ENCODE results near the gene LRMDA.

LRMDA gene

DNA sequence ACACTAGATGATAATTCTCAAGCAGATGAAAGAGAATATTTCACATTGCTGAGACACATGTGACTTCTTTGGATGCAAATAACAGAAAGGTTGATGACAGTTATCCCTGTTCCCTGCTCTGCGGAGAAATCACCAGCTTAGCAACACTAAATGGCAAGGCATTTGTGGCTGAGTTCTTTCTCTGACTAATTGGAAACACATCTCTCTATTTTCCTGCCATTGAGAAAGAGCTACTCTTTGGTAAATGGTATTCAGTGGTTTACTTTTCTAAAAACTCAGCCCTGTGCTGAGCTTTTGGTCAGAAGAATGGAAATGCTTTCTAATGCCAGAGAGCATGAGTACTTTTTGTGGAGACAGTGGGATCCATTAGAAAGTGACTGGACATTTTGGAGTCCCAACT is 771.4 kb downstream of the LRMDA start:
- in situ Hi-C loops (cut with HindIII; ENCODE audit: low sequenced_read_pairs) = no loop called here

DNA sequence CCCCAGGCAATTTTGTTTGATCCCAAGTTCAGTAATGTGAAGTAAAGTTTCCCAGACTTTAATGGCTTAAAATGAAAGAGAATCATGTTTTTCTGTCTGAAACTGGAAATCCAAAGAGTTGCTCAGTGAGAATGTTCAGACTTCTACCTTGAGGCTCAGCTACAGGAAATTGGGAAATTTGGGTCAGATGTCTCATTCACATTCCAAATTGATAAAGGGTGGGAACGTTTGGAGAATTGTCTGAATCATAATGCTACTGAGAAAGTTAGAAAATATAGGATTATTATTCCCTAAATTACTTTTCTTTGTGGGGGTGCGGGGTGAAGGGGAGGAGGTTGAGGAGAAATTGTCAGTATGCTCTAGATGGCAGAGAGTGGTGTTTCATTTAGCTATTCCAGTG is 773.9 kb downstream of the LRMDA start:
- in situ Hi-C loops (cut with HindIII; ENCODE audit: low sequenced_read_pairs) = no loop called here

DNA sequence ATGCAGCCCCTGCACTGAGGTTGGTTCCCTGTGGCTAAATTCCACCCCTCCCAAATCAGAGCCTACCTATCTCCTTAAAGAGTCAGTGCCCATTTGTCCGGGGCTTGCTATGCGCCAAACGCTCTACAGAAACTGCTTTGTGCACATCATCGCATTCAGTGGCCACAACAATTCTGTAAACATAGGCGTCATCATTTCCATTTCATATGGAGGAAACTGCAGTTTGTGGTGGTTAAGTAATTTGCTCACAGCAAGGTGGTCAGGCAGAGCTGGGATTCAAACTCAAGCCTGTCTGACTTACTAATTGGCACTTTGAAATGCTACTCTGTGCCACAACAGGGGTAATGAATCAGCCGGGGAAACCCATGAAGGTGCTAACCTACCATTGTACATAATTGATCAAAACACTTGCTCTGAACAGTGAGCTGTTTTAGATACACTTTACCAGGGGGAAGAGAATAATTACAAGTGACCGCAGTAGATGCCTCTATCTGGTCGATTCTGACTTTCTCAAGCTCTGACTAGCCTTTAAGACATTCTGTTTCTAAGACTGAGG is 775.5 kb downstream of the LRMDA start:
- in situ Hi-C loops (cut with HindIII; ENCODE audit: low sequenced_read_pairs) = no loop called here

DNA sequence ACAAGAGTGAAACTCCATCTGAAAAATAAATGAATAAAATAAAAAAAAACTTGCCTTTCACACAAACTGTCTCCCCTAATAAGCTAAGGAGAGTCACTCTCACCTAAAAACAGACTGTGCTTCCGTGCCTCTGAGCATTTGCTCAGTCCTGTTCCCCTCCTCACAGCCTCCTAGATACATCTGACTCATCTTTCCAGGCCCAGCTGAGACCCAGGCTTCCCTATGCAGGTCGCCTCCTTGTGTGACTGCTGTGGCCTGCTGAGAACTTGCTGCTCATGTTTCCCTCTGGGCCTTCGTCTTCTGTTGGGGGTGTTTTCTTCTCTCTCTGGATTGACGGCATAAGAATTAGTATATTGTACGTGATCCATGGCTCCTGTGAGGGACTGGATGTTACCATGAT is 777.7 kb downstream of the LRMDA start:
- in situ Hi-C loops (cut with HindIII; ENCODE audit: low sequenced_read_pairs) = no loop called here

DNA sequence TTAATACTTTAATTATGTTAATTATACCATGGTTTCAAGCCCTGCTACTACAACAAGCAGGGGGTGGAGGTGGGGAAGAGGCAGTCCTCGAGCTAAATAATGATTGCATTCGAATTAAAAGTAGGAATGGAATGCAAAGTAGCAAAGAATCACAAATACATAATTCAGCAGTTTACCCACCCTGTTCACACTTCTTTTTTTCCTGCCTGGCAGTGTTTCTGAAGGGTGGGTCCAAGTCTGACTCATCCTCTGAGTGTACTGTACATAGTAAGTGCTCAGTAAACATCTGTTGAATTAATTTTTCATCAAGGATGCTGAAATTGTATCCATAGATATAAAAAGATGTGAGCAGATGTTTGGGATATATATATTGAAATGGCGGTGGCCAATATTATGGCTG is 778.8 kb downstream of the LRMDA start:
- in situ Hi-C loops (cut with HindIII; ENCODE audit: low sequenced_read_pairs) = no loop called here

DNA sequence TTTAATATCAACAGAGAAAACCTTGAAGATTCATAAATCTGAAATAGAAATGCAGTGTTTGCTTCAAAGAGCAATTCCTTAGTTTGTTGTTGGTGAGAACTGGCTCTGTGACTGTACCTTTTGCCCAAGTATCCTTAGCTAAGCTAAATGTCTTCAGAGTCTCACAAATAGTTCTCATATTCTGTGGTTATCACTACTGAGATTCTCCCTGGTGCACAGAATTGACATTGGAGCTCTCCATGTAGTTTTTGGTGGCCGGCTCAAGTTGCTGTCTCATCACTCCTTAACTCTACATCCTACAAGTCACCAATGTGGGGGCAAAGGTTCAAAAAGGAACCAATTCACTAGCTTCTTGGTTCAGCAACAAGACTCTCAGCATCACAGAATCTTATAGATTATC is 780.3 kb downstream of the LRMDA start:
- in situ Hi-C loops (cut with HindIII; ENCODE audit: low sequenced_read_pairs) = no loop called here

DNA sequence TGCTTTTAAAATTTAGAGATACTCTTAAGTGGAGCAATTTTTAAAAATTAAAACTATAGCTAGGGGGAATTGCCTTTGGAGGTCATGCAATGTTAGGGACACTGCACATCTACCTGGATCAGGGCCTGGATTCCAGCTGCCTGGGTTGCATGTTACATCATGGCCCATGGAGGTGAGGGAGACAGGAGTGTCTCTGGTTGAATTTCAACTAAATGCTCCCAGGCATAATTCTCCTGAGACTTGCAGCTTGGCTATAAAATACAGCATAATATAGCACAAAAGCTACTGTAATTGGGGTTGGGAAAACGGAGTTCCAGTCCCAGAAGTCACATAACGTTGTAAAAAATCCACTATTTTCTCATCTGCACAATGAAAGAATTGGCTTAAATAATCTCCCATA is 782.5 kb downstream of the LRMDA start:
- in situ Hi-C loops (cut with HindIII; ENCODE audit: low sequenced_read_pairs) = no loop called here

DNA sequence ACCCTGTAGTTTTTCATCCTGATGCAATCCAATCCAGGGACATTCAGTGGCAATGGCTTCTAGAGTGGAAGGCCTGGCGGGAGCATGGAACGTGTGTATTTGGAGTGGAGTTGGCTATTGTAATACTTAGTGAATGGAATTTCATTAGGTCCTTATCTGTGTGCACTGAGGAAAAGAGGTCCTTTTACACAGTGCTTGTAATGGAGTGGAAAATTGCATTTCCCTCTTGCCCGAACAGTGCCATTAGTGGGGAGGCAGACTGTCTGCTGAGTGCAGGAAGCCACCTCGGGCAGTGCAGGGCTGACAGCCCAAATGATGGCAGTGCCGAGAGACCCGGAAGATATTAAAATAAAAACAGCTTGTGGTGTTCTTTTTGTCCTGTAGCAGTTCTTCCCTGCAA is 786.6 kb downstream of the LRMDA start:
- in situ Hi-C loops (cut with HindIII; ENCODE audit: low sequenced_read_pairs) = no loop called here

DNA sequence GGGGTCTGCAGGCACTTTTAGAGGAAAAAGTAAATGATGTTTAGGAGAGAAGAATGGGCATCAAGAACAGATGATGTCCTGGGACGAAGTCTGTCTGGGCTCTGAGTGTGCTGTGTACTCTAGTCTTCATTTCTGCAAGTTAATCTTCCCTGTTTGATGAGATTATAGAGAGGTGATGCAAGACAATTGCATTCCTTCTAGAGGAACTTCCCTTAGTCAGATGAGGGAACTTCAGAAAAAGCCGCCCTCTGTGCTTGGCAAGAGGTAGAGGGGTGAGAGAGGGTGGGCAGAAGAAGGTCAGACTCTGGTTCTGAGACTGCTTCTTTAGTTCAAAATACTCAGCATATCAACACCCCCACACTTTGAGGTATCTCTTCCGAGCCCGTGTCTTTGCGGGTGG is 797.9 kb downstream of the LRMDA start:
- in situ Hi-C loops (cut with HindIII; ENCODE audit: low sequenced_read_pairs) = no loop called here

DNA sequence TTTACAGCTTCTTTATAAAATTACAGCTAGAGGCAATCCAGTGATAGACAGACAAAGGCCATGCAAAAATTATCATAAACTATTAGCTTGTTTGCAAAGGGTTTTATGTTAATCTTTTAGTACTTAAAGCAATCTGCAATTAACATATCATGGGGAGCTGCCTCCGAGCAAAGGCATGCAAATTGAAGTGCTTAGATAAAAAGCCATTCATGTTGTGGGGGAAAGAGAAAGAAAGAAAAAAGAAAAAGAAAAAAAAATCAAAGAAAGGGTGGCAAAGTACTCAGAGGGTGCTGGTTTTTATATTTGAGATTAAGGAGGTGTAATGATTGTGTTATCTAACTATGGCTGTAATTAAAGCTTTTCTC is 799.5 kb downstream of the LRMDA start:
- in situ Hi-C loops (cut with HindIII; ENCODE audit: low sequenced_read_pairs) = no loop called here

DNA sequence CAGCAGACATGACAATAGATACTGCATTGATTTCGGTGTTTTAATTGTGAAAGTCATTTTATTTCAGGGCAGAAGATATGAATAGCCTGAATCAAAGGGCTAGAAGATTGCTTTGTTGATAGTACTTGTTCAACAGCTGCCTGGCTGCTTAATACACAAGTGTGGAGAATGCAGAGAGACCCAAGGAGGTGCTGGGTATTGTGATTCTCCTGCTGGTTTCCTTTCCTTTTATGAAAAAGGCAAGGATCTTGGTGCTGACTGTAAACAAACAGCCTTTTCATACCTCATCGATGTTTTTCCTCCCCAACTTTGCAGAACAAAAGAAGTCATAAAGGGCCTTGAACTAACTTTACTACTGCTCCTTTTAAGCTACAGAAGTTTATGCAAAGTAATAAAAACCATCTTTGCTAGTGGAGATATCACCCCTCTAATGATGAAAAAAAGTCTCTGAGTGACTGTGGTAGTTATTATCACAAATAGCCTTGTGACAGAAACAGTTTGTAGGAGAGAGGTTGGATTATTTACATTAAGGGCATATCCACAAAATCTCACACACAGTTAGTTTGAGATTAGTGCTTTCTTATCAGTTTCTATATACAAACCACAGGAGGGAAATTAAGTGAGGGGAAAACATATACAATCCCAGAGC is 800.0 kb downstream of the LRMDA start:
- in situ Hi-C loops (cut with HindIII; ENCODE audit: low sequenced_read_pairs) = no loop called here

DNA sequence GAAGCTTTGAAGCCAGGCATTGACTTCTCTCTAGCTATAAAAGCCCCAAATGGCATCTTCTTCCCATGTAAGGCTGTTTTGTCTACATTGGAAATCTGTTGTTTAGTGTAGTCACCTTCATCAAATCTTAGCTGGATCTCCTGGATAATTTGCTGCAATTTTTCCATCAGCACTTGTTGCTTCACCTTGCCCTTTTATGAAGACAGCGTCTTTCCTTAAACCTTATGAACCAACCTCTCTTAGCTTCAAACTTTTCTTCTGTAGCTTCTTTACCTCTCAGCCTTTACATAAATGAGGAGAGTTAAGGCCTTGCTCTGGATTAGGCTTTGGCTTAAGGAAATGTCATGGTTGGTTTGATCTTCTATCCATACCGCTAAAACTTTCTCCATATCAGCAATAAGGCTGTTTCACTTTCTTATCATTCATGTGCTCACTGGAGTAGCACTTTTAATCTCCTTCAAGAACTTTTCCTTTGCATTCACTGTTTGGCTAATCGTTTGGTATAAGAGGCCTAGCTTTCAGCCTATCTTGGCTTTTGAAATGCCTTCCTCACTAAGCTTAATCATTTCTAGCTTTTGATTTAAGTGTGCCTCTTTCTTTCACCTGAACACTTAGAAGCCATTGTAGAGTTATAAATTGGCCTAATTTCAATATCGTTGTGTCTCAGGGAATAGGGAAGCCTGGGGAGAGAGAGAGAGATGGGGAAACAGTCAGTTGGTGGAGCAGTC is 803.2 kb downstream of the LRMDA start:
- in situ Hi-C loops (cut with HindIII; ENCODE audit: low sequenced_read_pairs) = no loop called here

DNA sequence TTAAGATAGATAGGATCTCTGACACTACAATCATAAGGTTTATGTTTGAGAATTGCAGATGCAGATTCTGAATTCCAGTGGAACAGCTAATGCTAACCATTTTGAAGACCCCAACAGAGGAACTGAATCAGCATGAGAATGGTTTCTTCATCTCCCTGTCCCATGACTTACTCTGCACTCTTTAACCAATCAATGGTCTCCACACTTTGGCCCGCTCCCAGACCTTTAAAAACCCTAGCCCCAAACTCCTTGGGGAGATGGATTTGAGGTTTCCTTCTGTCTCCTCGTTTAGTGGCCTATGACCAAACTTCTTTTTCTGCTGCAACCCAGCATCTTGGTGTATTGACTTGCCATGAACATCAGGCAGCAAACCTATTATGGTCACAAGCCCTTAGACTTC is 804.9 kb downstream of the LRMDA start:
- in situ Hi-C loops (cut with HindIII; ENCODE audit: low sequenced_read_pairs) = no loop called here

DNA sequence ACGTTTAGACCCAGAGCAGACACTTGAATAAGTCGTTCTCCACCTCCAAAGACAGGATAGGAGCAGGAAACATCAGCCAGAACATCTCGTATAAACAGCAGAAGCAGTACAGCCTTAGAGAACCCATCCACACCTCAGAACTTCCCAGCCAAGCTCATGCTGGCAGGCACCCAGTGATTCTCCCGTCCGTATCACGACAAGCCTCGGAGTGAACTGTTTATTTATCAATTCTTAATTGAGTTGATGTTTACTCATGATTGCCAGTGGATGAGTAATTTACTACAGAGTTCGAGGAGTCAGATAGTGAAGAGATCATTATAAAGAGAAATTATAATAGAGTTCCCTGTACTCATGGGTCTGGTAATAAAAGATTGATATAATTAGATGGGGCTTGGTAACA is 811.5 kb downstream of the LRMDA start:
- in situ Hi-C loops (cut with HindIII; ENCODE audit: low sequenced_read_pairs) = no loop called here

DNA sequence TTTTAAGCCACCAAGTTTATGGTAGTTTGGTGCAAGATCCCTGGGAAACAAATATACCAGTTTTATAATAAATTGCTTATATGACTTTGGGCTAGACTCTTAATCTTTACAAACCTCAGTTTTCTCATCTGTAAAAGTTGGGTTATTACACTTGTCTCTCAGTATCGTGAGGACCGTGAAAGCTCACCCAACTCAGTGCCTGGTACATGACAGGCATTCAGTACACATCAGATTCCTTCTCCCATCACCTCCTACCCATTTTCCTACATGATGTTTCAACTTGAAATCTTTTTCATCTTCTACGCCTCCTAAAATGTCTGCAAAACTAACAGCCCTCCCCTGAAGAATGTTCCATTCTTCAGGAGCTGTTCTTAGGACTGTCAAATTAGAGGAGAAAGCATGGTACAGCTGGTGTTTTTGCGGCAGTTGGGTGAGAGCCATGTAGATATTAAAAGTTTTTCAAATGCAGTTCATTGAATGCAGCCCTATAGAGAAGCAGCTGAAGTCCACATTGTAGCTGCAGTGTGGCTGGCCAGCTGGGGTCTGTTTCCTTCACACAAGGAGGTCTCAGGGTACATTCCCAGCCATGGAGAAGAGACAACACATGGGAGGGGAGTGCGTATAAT is 812.8 kb downstream of the LRMDA start:
- in situ Hi-C loops (cut with HindIII; ENCODE audit: low sequenced_read_pairs) = no loop called here

DNA sequence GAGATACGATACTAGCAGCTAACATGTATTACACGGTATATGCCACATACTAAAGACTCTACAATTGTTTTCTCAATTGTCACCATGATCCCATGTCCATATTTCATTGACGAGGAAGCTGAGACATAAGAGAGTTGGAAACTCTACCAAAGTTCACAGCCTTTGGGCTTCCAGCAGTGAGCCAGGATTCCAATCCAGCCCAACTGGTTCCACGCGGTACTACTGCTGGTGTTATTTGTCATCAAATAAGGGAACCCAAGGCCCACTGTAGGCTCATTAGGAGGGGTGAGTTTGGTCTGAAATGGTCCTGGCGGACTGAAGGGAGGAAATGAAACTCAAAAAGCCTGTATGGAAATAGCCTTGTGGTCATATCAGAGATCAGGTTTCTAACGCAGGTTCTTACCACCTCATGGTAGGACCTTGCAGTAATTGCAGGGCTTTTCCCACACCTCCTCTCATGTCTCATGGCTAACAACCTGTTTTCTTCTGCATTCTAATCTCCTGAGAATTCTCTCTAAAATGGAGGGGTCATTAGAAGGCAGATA is 814.6 kb downstream of the LRMDA start:
- in situ Hi-C loops (cut with HindIII; ENCODE audit: low sequenced_read_pairs) = no loop called here

DNA sequence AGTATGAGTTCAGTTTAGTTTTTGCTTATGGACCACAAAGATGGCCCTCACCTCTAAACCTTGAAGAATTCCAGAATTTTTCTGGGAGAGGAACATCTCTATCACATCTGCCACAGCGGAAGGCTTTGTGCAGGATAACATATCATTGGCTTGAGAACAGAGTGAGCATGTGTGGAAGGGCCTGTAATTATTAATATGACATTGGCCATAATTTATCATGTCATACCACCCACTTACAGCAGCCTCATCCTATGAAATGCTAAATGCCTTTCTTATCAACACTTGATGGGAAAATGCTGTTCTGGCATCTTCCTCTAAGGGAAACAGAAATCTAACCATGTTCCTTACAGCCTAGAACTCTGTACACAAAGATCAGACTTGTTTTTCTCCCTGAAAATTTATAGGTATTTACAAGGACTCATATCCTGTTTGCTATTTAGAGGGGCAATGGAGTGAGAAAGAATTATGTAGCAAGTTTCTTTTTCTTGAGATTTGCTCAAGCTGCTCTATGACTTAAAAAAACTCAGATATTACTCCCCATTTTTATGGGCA is 817.3 kb downstream of the LRMDA start:
- in situ Hi-C loops (cut with HindIII; ENCODE audit: low sequenced_read_pairs) = no loop called here

DNA sequence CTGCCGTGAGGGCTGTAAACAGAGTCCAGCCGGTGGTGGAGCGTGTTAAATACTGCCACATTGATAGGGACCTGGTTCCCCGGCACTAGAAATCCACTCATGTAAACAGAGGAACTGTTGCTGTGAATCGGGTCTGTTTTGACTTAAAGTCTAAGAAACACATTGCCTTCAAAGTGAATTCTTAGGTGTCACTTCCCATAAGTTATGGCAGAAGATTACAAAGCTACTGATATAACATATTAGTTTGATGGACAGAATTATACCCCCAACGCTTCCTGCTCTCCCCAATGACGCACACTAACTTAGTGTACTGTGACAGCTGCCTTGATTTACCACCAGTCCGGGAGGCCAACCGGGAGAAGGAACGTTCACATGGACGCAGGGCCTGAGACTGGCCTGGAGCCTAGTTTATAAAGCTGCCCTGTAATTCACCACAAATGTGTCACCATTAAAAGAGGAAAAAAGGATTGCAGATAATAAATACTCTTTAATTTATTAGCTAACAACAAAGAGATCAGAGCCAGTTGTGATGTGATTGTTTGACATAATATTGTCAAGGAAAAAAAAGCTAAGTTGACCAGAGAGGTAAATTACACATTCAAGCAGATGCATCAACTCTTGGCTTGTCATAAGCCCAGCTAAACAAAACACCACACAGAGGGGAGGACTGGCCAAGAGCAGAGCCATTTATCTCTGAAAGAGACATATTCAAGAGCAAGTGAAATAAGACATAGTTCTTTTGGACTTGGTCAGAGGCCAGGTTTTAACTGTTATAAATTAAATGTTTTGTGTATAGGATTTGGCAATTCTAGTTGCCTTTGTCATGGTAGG is 820.6 kb downstream of the LRMDA start:
- in situ Hi-C loops (cut with HindIII; ENCODE audit: low sequenced_read_pairs) = no loop called here

DNA sequence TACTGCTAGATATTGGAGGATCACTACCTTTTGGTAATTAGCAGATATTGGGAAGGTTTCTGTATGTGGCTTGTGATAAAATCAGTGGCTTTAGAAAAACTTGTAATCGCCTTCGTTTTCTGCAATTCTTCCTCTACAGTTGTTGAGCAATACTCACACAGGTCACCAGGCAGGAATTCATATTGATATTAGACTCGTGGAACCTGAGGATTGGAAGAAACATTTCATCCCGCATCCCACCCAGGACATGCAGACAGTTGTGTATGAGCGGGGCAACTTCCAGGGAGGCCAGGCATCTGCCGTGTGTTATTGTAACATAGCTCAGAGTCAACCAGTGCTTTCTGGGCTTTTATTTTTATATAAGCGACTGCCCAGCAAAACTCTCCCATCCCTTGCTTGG is 821.3 kb downstream of the LRMDA start:
- in situ Hi-C loops (cut with HindIII; ENCODE audit: low sequenced_read_pairs) = no loop called here

DNA sequence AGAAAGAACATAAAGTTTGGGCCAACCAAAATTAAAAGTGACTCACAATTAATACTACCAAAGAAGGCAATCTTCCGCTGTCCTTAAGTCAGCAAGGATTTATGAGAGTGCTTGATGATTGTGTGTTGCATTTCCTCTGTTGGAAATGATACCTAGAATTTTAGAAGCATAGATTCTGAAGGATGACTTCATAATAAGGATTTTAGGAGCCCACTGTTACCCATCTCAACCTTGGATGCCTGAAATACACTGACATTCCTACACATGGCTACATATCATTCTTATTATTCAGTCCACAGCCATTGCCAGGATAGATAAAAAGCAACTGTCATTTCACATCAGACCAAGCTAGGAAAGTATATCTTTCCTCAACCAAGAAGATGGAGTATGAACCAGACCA is 823.8 kb downstream of the LRMDA start:
- in situ Hi-C loops (cut with HindIII; ENCODE audit: low sequenced_read_pairs) = no loop called here

DNA sequence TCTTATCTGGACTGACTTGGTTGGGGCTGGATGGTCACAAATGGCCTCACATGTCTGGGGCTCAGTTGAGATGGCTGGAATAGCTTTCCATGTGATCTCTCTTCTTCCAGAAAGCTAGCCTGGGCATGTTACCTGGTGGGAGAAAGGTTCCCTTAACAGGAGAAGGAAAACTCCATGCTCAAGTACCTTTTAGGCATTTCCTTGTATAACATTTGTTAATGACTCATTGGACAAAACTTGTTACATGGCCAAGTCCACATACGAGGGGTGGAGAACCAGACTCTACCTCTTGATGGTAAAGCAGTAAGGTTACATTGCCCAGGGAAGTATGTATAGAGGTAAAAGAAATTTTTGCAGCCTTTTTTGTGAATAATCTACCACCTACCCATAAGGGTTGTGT is 826.4 kb downstream of the LRMDA start:
- in situ Hi-C loops (cut with HindIII; ENCODE audit: low sequenced_read_pairs) = no loop called here
